Measurements from ENCODE around the gene CSF2RB.
A peak's percentile ranks its signal among the peaks of the same experiment; 100 is the strongest.

CSF2RB gene

DNA sequence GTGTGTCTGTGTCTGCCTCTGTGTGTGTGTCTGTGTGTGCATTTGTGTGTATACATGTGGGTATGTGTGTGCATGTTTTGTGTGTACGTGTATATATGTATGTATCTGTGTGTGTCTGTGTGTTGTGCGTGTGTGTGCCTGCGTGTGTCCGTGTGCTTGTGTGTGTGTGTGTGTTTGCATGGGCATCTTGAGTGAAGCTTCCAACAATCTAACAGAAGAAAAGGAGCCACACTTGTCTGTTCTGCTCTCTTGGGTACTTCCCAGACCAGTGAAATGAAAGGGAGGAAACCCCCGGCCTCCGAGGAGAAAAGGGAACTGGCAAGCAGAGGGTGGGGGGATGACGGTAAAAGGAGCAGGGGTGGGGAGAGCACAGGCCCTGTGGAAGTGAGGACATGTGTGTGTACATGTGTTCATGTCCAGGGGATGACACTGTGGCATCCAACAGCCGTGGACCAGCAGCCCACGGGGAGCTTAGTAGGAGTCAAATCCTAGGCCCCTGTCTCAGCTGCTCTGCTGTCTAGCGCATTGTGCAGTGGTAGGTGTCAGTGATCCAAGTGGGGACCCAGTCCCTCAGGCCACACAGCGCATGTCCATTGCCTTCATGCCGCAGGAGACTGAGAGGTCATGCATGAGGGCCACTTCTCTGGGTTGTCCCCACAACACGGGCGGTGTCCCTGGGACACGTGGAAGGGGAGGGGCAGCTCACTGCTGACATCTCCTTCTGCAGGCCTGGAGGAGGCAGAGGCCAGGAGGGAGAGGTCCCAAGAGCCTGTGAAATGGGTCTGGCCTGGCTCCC is 8.1 kb downstream of the CSF2RB start:
- FAIRE-seq (no peak), DNase-seq (ENCODE audit: low spot score) (no peak)

DNA sequence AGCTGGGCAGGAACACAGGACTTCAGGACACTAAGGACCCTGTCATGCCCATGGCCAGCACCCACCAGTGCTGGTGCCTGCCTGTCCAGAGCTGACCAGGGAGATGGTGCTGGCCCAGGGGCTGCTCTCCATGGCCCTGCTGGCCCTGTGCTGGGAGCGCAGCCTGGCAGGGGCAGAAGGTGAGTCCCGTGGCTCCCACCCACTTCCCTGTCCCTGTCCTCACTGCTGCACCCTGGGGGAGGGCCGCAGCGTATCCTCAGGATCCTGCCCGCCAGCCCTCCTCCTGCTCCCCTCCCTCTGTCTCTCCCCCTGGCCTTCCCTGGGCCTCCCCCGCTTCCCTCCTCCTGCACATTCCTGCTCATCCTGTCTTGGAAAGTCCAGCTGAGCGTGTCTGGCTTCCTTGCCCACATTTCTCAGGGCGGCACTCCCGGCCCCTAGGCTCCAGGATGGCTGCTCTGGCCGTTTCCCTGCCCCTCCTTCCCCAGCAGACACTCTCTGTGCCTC is 8.7 kb downstream of the CSF2RB start:
- FAIRE-seq (peak; percentile 70), DNase-seq (ENCODE audit: low spot score) (peak; percentile 27)

DNA sequence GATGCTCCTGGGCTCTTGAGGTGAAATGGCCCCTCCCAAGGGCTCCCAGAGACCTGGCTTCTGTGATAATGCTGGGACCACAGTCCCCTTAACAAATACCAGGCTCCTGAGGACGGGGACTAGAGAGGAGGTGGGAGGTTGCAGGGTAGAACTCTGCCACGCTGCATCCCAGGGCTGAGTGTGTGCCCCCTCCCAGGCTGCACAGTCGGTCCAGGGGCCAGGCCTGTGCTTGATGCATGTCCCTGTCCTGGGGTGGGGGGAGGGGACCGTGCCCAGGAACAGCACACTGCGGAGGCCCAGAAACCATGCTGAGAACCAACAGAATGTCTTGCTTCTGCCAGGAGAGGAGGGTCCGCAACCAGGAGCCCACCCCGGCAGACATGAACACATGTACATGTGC is 9.3 kb downstream of the CSF2RB start:
- FAIRE-seq (no peak), DNase-seq (ENCODE audit: low spot score) (no peak)

DNA sequence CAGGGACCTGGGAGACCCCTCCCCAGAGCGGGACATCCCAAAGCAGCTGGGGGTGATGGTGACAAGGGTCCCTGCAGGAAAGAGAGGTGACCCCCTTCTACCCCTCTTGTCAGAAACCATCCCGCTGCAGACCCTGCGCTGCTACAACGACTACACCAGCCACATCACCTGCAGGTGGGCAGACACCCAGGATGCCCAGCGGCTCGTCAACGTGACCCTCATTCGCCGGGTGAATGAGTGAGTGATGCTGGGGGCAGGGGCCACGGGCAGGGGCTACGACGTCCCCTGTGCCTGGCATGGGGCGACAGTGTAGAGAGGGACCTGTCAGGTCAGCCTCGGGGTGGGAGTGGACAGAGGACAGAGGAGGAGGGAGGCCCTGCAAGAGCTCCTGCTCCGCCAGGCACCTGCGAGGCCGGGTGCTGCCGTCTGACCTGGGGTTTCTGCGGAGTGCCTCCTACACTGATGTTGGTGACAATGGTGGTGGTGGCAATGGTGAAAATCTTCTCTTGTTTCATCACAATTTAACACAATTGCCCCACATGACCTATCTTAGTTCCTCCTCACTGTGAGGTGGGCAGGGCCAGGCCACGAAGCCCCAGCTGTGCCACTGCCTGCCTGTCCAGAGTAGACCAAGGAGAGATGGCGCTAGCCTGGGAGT is 9.8 kb downstream of the CSF2RB start:
- FAIRE-seq, result no peak

DNA sequence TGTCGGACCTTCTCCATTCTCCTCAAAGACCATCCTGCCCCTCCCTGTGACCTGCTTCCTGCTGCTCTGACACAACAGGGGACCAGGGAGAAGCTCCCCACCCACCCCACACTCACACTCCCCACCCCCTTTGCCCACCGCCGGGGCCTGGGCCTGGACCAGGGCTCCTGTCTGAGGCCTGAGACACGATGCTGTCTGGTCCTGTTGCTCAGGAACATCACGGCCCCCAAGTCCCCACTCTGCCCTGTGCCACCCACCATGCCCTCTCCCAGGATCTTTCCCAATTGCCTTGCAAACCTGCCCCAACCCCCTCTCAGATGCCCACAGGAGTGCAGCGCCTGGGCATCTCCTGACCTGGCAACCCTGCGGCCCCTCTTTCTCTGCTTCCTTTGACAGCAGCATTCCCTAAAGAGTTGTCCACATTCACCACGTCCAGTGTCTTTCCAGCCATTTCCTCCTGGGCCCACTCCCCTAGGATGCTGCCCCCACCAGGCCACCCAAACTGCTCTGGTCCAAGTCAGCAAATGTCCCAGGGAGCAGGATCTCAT is 10.8 kb downstream of the CSF2RB start:
- DNase-seq (ENCODE audit: low spot score), result no peak
- no peak for FAIRE-seq

More for the DNA sequence above, 9.8 kb downstream of the CSF2RB start:
- no peak for DNase-seq (ENCODE audit: low spot score)

DNA sequence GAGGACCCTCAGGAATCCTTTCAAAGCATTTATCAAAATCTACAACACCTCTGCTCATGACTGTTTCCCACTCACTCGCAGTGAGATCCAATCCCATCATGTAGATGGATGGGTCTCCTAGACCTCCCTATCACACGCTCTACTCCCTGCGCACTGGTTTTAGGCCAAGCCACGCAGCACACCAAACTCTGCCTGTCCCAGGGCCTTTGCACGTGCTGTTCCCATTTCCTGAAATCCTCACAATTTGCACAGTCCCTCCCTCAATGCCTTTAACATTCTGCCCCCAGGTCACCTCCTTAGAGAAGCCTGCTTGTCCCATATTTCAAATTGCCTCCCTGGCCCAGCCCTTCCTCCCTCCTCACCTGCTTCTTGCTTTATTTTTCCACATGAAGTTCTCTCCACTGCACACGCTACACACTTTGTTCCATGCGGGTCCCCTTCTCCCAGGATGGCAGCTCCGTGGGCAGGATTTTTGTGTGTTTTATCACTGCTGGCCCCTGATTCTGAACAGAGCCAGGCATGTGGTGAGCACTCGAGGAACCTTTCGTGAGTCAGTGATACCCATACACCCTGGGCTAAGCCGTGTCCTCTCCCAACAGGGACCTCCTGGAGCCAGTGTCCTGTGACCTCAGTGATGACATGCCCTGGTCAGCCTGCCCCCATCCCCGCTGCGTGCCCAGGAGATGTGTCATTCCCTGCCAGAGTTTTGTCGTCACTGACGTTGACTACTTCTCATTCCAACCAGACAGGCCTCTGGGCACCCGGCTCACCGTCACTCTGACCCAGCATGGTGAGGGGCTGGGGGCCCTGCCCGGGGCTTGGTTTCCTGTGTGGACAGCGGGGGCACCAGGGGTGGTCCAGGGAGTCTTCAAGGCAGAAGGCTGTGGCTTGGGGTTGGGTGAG is 12.2 kb downstream of the CSF2RB start:
- FAIRE-seq (no peak), DNase-seq (ENCODE audit: low spot score) (peak; percentile 40)

DNA sequence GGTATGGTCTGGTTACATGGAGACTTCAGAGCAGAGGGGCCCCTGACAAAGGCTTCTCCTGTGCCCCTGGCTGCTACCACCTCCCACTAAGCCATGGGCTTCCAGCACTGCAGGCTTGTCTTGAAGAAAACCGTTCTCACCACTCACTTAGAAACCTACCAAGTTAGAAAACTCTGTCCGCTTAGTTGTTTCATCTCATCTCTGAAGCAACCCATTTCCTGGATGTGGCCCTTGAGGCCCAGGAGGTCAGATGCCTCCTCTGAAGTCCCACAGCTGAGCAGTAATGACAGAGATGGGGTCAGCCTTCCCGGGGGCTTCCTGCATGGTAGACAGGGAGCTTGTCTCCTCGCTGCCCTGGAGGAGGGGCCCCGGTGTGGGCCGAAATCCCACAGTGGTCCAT is 12.9 kb downstream of the CSF2RB start:
- DNase-seq (ENCODE audit: low spot score), result no peak
- no peak for FAIRE-seq

DNA sequence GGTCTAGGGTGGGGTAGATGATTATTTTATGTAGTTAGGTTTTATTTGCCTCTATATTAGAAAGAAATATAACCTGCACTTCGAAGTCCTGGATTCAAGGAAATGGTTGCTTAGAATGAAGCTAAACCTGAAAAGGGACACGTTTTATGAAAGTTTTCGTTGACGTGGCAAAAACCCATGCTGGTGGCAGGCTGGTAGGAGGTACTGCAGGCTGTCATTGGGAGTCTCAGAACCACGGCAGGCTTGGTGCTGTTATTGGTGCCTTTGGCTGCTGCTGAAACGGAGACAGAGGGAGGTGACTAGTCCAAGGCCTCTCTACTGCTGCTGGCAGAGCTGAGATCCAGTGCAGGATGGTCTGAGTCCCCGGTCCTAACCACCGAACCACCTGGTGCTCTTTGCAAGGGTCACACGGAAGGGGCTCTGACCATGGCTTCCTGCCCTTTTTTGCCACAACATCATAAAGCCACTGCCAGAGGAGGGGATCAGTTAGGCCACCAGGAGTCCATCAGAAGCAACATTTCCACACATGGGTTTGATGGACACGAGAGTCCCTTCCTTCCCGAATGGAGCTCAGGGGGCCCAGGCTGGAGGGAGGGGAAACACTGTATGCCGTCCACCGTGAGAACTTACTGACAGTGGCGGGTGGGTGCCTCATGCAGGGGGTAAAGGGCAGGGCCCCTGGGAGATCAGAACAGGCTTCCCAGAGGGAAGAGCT is 13.4 kb downstream of the CSF2RB start:
- FAIRE-seq, result no peak

DNA sequence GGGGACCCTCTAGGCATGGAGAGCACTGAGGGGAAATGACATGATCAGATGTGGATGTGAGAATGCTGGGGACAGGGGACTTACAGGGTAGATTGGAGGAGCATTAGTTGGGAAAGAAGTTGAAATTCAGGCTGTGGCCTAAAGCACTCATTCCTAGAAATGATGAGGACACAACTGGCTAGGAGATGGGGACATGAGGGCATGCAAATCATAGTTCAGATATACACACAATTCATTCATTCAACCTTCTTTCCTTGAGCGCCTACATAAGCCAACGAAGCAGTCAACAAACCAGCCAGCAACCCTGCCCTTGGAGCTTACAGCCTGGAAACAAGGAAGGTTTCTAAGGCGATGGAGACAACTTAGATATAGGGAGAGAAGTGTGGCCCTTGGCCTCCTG is 14.2 kb downstream of the CSF2RB start:
- DNase-seq (ENCODE audit: low spot score), result no peak

More for the DNA sequence above, 13.4 kb downstream of the CSF2RB start:
- no peak for DNase-seq (ENCODE audit: low spot score)

DNA sequence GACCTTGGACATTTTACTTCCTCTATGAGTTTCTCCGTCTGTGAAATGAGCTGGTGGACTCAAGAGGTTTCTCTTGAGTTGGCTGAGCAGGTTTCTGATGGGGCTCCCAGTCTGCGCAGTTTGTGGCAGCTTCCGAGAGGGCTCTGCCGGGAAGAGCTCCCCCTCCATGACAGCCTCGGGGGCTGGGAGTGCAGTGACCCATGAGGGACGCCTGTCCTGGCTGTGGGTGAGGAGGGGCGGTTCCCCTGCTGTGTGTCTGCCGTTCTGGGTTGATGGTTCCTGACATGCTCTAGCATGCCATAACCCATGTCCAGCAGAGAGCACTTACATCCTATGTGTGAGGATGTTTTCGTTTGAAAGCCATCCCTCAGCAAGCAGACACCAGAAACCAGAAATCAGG is 14.8 kb downstream of the CSF2RB start:
- FAIRE-seq (no peak), DNase-seq (ENCODE audit: low spot score) (no peak)

More for the DNA sequence above, 14.2 kb downstream of the CSF2RB start:
- FAIRE-seq, result no peak

DNA sequence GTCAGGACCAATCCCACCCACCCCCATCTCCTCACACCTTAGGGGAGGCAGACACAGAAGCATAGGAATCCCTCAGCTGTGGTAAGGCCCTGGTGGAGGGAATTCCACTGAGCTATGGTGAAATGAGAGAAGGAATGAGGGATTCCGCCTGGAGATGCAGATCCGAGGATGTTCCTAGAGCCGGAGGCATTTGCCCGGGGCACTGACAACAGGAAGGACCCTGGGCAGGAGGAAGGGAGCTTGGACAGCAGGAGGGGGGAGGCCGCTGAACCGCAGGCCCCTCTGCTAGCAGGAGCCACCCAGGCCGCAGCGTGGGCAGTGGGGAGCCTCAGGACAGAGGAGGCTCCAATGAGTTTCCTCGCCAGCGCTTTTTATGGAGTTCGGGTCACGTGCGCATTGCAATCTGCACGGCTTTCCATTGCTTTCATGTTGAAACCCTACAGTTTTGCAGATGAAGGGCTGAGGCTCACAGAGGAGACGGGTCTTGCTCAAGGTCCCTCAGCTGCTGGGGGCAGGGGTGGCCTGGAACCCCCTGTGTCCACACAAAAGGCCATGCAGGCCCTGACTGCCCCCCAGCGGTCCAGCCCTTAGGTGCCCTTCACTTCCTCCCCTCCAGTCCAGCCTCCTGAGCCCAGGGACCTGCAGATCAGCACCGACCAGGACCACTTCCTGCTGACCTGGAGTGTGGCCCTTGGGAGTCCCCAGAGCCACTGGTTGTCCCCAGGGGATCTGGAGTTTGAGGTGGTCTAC is 15.5 kb downstream of the CSF2RB start:
- DNase-seq (ENCODE audit: low spot score) (no peak), FAIRE-seq (no peak)

DNA sequence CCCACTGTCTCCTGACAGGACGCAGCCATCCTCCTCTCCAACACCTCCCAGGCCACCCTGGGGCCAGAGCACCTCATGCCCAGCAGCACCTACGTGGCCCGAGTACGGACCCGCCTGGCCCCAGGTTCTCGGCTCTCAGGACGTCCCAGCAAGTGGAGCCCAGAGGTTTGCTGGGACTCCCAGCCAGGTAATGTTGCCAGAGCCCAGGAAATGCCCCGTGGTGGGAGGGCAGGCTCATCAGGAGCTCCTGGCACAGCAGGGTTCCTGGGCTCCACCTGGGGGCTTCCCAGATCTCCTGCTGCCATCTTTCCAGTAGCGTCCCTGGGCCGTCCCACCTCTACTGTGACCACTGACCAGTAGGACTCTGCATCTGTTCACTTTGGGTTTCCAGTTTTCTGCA is 16.2 kb downstream of the CSF2RB start:
- FAIRE-seq, result no peak
- DNase-seq (ENCODE audit: low spot score), result no peak

DNA sequence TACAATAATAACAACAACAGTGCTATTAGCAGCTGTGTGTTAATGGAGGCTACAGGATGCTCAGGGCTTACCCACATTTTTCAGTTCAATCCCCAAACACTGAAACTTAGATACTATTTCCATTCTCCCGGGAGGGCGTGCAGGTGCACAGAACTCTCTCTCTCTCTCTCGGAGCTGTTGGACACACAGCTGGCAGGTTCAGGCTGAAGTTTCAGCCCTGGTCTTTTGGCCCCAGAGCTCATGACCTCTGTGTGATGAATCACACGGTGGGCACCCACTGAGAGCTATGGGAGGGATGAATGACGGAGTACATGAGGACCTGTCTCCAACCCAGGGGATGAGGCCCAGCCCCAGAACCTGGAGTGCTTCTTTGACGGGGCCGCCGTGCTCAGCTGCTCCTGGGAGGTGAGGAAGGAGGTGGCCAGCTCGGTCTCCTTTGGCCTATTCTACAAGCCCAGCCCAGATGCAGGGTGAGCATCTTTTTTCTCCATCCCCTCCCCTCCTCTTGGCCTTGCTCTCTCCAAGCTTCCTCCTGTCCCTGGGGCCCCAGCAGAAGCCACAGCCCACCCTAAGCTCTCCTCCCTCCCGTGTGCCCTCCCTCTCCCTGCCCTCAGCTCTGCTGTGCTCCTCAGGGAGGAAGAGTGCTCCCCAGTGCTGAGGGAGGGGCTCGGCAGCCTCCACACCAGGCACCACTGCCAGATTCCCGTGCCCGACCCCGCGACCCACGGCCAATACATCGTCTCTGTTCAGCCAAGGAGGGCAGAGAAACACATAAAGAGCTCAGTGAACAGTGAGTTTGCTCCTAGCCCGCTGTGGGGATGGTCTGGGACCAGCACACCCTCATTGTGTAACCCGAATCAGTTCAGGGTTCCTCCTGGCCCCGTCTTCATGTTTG is 16.9 kb downstream of the CSF2RB start:
- FAIRE-seq, result no peak

DNA sequence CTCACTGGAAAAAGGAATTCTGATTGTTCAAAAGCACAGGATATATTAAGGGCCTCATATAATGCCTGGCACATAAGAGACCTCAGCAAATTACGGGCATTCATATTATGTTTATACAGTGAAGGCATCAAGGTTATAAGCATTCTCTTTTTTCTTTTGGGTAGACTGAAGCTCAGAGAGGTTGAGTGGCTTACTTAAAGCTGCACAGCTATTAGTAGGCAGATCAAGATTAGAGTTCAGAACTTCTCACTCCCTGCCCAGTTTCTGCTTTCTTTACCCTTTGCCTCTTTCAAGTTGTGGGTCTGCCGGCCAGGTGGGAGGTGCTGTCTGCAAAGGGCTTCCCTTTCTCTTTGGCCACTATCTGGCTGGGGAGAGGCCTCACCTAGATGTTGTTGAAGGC is 18.0 kb downstream of the CSF2RB start:
- no peak for DNase-seq (ENCODE audit: low spot score)
- no peak for FAIRE-seq

More for the DNA sequence above, 16.9 kb downstream of the CSF2RB start:
- no peak for DNase-seq (ENCODE audit: low spot score)

DNA sequence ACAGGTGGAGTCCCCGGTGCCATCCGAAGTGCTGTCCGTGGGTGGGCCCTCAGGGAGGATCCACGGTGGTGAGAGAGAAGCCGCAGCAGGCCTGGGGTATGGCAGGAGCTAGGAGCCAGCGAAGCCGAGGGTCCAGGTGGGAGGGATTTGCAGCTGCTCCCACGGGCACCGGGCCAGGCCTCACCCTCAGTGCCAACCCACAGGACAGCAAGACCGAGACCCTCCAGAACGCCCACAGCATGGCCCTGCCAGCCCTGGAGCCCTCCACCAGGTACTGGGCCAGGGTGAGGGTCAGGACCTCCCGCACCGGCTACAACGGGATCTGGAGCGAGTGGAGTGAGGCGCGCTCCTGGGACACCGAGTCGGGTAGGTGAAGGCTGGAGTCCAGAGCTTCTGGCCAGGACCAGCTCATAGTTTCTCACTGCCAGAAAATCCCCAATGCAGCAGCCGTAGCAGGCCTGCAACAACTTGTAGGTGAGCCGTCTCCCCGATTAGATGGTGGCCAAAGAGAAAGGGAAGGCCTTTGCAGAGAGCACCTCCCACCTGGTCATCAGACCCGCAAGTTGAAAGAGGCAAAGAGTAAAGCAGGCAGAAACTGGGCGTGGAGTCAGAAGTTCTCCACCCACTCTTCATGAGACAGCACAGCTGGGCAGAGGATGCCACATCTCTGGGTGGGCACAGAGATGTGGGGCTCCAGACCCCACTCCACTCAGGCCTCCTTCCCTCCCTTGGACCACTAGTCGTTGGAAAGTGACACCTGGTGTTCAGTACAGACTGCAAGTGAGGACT is 20.4 kb downstream of the CSF2RB start:
- no peak for FAIRE-seq
- DNase-seq (ENCODE audit: low spot score), result no peak

DNA sequence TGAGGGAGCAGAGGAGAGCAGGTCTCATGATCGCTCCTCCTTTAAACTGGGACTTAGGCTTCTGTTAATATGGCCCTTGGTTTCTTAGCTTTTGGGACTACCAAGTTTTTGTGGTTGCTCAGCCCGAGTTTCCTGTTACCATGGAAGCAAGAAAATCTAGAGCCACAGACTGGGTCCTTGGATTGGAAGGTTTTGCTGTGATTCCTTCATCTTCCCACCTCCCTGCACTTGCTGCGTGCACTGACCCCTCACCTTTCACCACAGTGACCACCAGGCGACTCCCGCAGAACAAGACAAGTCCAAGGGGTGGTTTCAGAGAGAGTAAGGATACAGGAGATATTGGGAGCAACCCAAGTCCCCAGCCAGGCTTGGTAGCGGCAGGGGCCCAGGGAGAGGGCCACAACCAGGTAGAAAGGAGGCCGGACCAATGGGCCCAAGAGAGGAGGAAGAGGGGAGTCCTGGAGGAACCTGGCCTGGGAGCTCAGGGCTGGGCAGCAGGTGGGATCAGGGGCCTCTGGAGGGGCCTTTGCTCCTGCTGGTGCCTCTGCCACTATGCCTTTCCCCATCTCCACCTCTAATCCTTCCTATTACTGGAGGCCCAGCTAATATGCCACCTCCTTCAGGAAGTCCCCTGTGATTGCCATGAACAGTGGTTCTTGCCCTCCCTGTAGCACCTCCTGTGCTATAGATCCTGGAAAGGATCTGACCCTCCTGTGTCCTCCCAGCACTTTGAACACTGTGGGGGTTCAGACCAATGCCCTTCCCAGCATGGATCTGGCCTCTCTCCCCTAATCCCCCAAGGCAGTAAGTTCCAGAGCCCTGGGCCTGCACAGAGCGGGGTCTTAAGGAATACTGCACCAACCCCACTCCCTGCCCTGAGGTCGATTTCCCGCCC is 21.2 kb downstream of the CSF2RB start:
- no peak for FAIRE-seq
- DNase-seq (ENCODE audit: low spot score), result no peak

DNA sequence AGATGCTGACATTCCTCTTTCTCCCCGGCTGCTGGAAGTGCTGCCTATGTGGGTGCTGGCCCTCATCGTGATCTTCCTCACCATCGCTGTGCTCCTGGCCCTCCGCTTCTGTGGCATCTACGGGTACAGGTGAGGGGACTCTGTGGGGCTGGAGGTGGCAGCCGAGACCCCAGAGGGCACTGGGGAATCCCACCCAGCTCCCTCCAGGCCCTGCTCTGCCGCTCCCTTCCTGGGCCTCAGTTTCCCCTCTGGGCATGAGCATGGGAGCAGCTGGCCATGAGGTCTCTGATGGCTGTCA is 21.8 kb downstream of the CSF2RB start:
- no peak for DNase-seq (ENCODE audit: low spot score)
- FAIRE-seq, result no peak
